HG03045 (cell line): ENCODE measurements around the gene CDK5RAP2.
"Not testable (repeated sequence)": the region's sequence is repeated elsewhere in the genome, so short reads cannot be mapped to it uniquely, and the experiment has no call there.

Experiments
- ATAC-seq: cut with Tn5 transposase; IDR thresholded peaks from one replicate; pipeline ENCODE4 v1.9.1; 2021; ENCODE audit warnings: mild to moderate bottlenecking, moderate library complexity; ENCODE audit not compliant: unreplicated experiment

Gene CDK5RAP2

GRCh38 chr9:120552210-120552704 lies 27.7 kb downstream of the CDK5RAP2 start:
- ATAC-seq: not testable (repeated sequence)

- ATAC-seq: no peak
Measured at GRCh38 chr9:120545701-120546550, 34.0 kb downstream of the CDK5RAP2 start.

- no peak for ATAC-seq
Measured at GRCh38 chr9:120544441-120544840, 35.5 kb downstream of the CDK5RAP2 start.

GRCh38 chr9:120542701-120543490 lies 37.1 kb downstream of the CDK5RAP2 start:
- no peak for ATAC-seq

GRCh38 chr9:120541921-120542320 lies 38.0 kb downstream of the CDK5RAP2 start:
- ATAC-seq: no peak

- no peak for ATAC-seq
Measured at GRCh38 chr9:120539951-120540350, 40.0 kb downstream of the CDK5RAP2 start.

GRCh38 chr9:120538339-120538738 lies 41.6 kb downstream of the CDK5RAP2 start:
- no peak for ATAC-seq

GRCh38 chr9:120536949-120537640 lies 42.9 kb downstream of the CDK5RAP2 start:
- no peak for ATAC-seq

GRCh38 chr9:120536094-120536493 lies 43.9 kb downstream of the CDK5RAP2 start:
- ATAC-seq: no peak

GRCh38 chr9:120534266-120534665 lies 45.7 kb downstream of the CDK5RAP2 start:
- ATAC-seq: no peak

GRCh38 chr9:120532891-120533290 lies 47.1 kb downstream of the CDK5RAP2 start:
- no peak for ATAC-seq

GRCh38 chr9:120532475-120532874 lies 47.5 kb downstream of the CDK5RAP2 start:
- no peak for ATAC-seq

- no peak for ATAC-seq
Measured at GRCh38 chr9:120531683-120532300, 48.2 kb downstream of the CDK5RAP2 start.

- not testable (repeated sequence) for ATAC-seq
Measured at GRCh38 chr9:120530220-120530832, 49.6 kb downstream of the CDK5RAP2 start.

- ATAC-seq: no peak
Measured at GRCh38 chr9:120528829-120529228, 51.1 kb downstream of the CDK5RAP2 start.

GRCh38 chr9:120528327-120528726 lies 51.6 kb downstream of the CDK5RAP2 start:
- ATAC-seq: no peak

GRCh38 chr9:120526534-120526933 lies 53.4 kb downstream of the CDK5RAP2 start:
- no peak for ATAC-seq

GRCh38 chr9:120524863-120525262 lies 55.1 kb downstream of the CDK5RAP2 start:
- ATAC-seq: no peak

- no peak for ATAC-seq
Measured at GRCh38 chr9:120524038-120524437, 55.9 kb downstream of the CDK5RAP2 start.

GRCh38 chr9:120522558-120522957 lies 57.4 kb downstream of the CDK5RAP2 start:
- no peak for ATAC-seq
